ENCODE data around the gene PDE1C. TPM values are rescaled to one million over a fixed set of nuclear protein-coding genes. Genes with fewer than 3 reads are reported as not detected.

PDE1C gene
- total RNA-seq, 1 donor from 2014 or later: 15.5 TPM

DNA sequence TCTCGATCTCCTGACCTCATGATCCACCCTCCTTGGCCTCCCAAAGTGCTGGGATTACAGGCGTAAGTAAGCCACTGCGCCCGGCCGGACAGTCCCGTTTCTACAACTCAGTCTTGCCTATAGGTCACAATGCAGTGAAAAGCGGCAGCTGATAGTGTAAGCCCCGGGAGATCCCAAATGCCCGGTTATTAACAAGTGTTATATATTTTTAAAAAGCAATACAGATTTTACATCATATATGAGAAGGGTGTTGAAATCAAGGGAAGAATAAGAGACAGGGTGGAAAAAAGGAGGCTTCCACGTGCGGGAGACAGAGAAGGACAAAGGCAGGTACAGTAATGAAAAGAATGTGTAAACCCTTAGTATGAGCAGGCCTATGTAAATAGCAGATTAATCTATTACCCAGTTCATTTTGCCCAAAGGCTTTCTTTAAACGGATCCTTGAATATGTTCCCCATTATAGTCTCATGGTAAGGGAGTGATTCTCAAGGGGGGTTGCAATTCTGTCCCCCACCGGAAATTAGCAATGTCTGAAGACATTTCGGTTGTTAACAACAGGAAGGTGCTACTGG, 170.8 kb downstream of the PDE1C start:
- TF ChIP-seq, protein P1, sequence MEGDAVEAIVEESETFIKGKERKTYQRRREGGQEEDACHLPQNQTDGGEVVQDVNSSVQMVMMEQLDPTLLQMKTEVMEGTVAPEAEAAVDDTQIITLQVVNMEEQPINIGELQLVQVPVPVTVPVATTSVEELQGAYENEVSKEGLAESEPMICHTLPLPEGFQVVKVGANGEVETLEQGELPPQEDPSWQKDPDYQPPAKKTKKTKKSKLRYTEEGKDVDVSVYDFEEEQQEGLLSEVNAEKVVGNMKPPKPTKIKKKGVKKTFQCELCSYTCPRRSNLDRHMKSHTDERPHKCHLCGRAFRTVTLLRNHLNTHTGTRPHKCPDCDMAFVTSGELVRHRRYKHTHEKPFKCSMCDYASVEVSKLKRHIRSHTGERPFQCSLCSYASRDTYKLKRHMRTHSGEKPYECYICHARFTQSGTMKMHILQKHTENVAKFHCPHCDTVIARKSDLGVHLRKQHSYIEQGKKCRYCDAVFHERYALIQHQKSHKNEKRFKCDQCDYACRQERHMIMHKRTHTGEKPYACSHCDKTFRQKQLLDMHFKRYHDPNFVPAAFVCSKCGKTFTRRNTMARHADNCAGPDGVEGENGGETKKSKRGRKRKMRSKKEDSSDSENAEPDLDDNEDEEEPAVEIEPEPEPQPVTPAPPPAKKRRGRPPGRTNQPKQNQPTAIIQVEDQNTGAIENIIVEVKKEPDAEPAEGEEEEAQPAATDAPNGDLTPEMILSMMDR (IDR thresholded peaks at IDR 0.05): no peak
- DNase-seq: no peak
- no peak overlapping the region for H3K27ac ChIP-seq
- intact Hi-C loops (cut with DNase I): no loop called here
- H3K4me1 ChIP-seq: no peaks in the 10 kb centered on the region
- no peaks in the 10 kb centered on the region for H3K9me3 ChIP-seq
- H3K36me3 ChIP-seq: no peaks in the 10 kb centered on the region
- ATAC-seq: no peak
- H3K27me3 ChIP-seq (ENCODE audit: low read depth): no peaks in the 10 kb centered on the region
- H3K4me3 ChIP-seq: no peak overlapping the region

DNA sequence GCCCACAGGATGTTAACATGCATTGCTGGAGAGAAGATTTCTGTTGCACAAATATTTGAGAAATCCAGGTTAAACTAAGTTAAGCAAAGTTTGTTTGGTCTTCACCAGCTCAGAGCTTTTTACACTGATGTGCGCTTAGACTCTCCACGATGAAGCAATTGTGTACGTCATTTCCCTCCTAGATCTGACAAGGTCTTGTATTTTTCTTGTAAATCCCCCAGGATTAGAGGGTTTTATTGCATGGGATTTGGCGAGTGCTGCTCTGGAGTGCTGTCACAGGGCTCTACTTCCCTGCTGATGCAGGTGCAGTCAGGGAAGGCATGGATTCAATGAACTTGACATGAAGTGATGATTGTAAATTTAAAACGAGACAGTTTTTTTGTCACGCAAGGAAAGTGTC, 173.3 kb downstream of the PDE1C start:
- TF ChIP-seq, protein P1 (IDR thresholded peaks at IDR 0.05): no peak
- intact Hi-C loops (cut with DNase I): no loop called here
- no peak overlapping the region for H3K4me3 ChIP-seq
- DNase-seq: no peak
- H3K36me3 ChIP-seq: no peaks in the 10 kb centered on the region
- H3K4me1 ChIP-seq: no peaks in the 10 kb centered on the region
- H3K9me3 ChIP-seq: no peaks in the 10 kb centered on the region
- no peak for ATAC-seq
- H3K27ac ChIP-seq: no peak overlapping the region
- no peaks in the 10 kb centered on the region for H3K27me3 ChIP-seq (ENCODE audit: low read depth)

DNA sequence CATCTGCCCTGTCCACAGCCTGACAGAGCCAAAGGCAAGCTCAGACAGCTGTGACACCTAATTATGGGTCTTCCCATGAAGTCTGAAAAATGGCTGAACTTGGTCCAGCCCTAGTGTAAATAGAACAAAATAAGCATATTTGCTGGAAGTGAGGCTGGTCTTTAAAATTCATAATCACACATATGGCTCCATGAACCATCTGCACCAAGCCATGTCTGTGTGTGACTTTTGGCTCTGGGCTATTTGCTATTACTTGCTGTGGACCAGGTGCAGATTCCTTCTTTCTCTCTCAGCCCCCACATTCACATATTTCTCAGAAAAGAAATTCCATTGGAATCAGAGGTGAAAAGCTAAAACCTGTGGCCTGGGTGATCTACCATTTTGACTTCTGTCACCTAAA, 175.9 kb downstream of the PDE1C start:
- ATAC-seq (no peak), DNase-seq (no peak)
- Histone ChIP-seq H3K4me3 (no peak overlapping the region), H3K4me1 (peaks cover 21% of the 10 kb centered on the region), H3K36me3 (no peaks in the 10 kb centered on the region), H3K27me3 (ENCODE audit: low read depth) (no peaks in the 10 kb centered on the region), H3K9me3 (no peaks in the 10 kb centered on the region), H3K27ac (no peak overlapping the region)
- intact Hi-C loops (cut with DNase I): no loop called here
- TF ChIP-seq, protein P1 (IDR thresholded peaks at IDR 0.05): no peak

DNA sequence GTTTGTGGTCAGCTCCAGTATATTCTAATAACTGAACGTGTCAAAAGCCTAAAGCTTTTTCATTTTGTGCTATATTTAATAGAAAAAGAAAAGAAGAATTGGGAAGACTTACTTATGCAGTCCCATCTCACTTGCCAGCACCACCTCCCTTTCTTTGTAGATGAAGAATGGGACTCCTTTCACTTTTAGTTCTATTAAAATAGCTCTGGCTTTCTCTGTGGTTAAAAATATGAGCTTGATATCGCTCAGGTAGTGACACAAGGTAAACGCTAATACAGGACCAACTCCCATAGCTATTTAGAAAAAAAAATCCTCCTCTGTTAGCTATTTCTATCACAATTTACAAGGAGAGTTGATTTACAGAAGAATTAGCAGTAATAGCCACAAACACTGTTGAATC, 176.8 kb downstream of the PDE1C start:
- Histone ChIP-seq H3K36me3 (no peaks in the 10 kb centered on the region), H3K27me3 (ENCODE audit: low read depth) (no peaks in the 10 kb centered on the region), H3K4me1 (peaks cover 23% of the 10 kb centered on the region), H3K9me3 (no peaks in the 10 kb centered on the region), H3K27ac (no peak overlapping the region), H3K4me3 (no peak overlapping the region)
- intact Hi-C loops (cut with DNase I): no loop called here
- no peak for DNase-seq
- ATAC-seq: no peak
- TF ChIP-seq, protein P1 (IDR thresholded peaks at IDR 0.05): no peak

DNA sequence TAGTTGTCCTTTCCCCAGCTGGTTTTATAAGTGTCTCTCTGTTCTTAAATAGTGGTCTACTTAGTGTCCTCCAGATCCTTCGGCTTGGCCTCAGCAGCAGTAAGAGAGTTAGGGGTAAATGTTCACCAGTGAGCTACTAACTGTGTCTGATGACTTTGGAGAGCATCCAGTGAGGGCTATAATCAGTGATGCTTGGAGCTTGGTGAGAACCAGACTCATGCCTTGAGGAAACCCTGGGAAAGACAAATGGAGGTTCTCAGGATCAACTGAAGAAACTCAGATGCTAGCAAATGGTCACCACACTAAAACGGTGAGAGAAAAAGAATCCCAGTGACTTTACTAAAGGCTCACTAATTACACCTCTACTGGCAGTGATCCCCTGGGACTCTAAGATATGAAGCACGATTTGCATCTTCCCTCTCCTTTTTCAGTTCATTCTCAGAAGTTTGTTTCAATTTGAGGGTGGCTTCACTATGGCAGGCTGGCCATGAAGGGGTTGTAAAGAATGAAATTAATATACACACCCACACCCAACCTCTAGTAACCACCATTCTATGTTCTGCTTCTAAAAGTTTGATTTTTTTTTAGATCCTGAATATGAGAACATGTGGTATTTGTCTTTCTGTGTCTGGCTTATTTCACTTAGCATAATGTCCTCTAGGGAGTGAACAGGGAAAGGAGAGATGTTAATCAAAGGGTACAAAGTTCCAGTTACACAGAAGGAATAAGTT, 177.9 kb downstream of the PDE1C start:
- H3K27ac ChIP-seq: no peak overlapping the region
- no peaks in the 10 kb centered on the region for H3K36me3 ChIP-seq
- peaks cover 23% of the 10 kb centered on the region for H3K4me1 ChIP-seq
- TF ChIP-seq, protein P1 (IDR thresholded peaks at IDR 0.05): no peak
- no peaks in the 10 kb centered on the region for H3K9me3 ChIP-seq
- no peaks in the 10 kb centered on the region for H3K27me3 ChIP-seq (ENCODE audit: low read depth)
- no peak overlapping the region for H3K4me3 ChIP-seq
- intact Hi-C loops (cut with DNase I): no loop called here
- DNase-seq (no peak), ATAC-seq (no peak)

Data from lower lobe of right lung (tissue), 2 donors.